NCI-H510A treated with DMSO at 0.1 percent for 48 hours (cell line): Measurements from ENCODE around the gene PBXIP1.
A peak's percentile ranks its signal among the peaks of the same experiment; 100 is the strongest.
"Not testable (repeated sequence)": the region's sequence is repeated elsewhere in the genome, so short reads cannot be mapped to it uniquely, and the experiment has no call there.

Source experiments
- DNase-seq: peaks from one replicate; lab custom pipeline; 2025; lab: John Stamatoyannopoulos, UW

The PBXIP1 gene

GRCh38 chr1:154937085-154937987 is 18.6 kb downstream of the PBXIP1 start:
- peak; percentile 90 for DNase-seq

GRCh38 chr1:154936555-154937084 is 19.3 kb downstream of the PBXIP1 start, which contains the start of gene PMVK:
TSS of gene PMVK (minus strand) at chr1:154936719. CDS start at chr1:154936685, 34 bp downstream.
- DNase-seq = peak; percentile 92

- DNase-seq = no peak
Measured at GRCh38 chr1:154935749-154936554, 19.9 kb downstream of the PBXIP1 start.

- no peak for DNase-seq
Measured at GRCh38 chr1:154934358-154934948, 21.4 kb downstream of the PBXIP1 start.

- peak; percentile 21 for DNase-seq
Measured at GRCh38 chr1:154931940-154932487, 23.9 kb downstream of the PBXIP1 start.

- DNase-seq = no peak
Measured at GRCh38 chr1:154926201-154926600, 29.7 kb downstream of the PBXIP1 start.

- DNase-seq = no peak
Measured at GRCh38 chr1:154925335-154926170, 30.3 kb downstream of the PBXIP1 start.

- no peak for DNase-seq
Measured at GRCh38 chr1:154923695-154924094, 32.2 kb downstream of the PBXIP1 start.

- DNase-seq = no peak
Measured at GRCh38 chr1:154913273-154913672, 42.6 kb downstream of the PBXIP1 start.

- DNase-seq = no peak
Measured at GRCh38 chr1:154912755-154913154, 43.1 kb downstream of the PBXIP1 start.

GRCh38 chr1:154911691-154912550 is 44.0 kb downstream of the PBXIP1 start:
- DNase-seq = no peak

GRCh38 chr1:154910851-154911250 is 45.0 kb downstream of the PBXIP1 start:
- no peak for DNase-seq

- DNase-seq = no peak
Measured at GRCh38 chr1:154908937-154909336, 47.0 kb downstream of the PBXIP1 start.

GRCh38 chr1:154908129-154908528 is 47.8 kb downstream of the PBXIP1 start:
- DNase-seq = not testable (repeated sequence)

GRCh38 chr1:154906621-154907081 is 49.2 kb downstream of the PBXIP1 start:
- no peak for DNase-seq

GRCh38 chr1:154902938-154903566 is 52.8 kb downstream of the PBXIP1 start:
- no peak for DNase-seq

GRCh38 chr1:154901591-154901990 is 54.3 kb downstream of the PBXIP1 start:
- DNase-seq = no peak

- no peak for DNase-seq
Measured at GRCh38 chr1:154899041-154899440, 56.9 kb downstream of the PBXIP1 start.

- DNase-seq = no peak
Measured at GRCh38 chr1:154896771-154897286, 59.1 kb downstream of the PBXIP1 start.
